Activated CD8-positive, alpha-beta memory T cell treated with anti-CD3 and anti-CD28 coated beads, Interleukin-2, amount 50 U/mL, for 1 hour (primary cell): ENCODE data around the gene OR10A2.
"Not testable (repeated sequence)": the region's sequence is repeated elsewhere in the genome, so short reads cannot be mapped to it uniquely, and the experiment has no call there.

Experiments
- DNase-seq: peaks from one replicate; pipeline ENCODE4 v3.0.0-alpha.2; 2020; ENCODE audit errors: extremely low read depth

The OR10A2 gene, protein sequence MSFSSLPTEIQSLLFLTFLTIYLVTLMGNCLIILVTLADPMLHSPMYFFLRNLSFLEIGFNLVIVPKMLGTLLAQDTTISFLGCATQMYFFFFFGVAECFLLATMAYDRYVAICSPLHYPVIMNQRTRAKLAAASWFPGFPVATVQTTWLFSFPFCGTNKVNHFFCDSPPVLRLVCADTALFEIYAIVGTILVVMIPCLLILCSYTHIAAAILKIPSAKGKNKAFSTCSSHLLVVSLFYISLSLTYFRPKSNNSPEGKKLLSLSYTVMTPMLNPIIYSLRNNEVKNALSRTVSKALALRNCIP

DNA sequence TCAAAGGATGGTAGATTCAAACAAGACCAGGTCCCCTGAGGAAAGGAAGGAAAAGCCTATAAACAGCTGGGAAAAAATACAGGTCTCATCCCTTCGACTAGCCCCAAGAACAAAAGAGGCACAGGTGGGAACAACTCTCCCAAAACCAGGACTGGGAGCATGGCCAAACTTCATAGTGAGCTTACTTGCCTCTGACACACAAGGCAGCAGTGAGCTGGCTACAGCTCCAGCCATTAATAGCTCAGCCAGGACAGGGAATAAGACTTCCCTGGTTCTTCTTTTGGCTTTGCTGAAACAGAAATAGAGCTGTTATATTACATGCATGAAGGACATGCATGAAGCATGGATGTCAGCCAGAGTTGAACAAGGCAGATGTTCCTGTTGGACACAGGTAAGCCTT is at the start of gene OR10A2:
Gene OR10A2, plus strand, starts transcription at position 97 of the 400 bp plus-strand sequence. CDS start 6,698 bp downstream, outside the sequence.
- no peak for DNase-seq

DNA sequence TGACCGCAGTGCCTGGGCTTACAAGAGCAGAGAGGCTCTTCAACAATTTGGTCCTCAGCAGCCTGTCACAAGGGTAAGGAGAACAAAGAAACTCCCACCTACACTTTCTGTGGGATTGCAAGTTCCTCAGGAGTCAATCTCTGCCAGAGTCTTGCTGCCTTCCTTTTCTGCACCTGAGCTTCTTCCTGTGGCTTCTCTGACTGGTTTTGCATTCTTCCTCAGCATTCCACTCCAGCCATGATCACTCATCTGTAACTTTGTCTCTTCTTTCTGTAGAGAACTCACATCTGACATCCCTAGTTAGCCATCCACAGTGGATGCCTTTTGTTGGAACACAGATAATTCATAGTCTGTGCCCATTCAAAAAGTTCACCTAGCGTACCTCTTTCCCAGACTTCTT is 49.2 kb upstream of the OR10A2 start:
- DNase-seq = no peak

GRCh38 chr11:6817694-6818093 is 45.2 kb upstream of the OR10A2 start:
- DNase-seq = no peak

DNA sequence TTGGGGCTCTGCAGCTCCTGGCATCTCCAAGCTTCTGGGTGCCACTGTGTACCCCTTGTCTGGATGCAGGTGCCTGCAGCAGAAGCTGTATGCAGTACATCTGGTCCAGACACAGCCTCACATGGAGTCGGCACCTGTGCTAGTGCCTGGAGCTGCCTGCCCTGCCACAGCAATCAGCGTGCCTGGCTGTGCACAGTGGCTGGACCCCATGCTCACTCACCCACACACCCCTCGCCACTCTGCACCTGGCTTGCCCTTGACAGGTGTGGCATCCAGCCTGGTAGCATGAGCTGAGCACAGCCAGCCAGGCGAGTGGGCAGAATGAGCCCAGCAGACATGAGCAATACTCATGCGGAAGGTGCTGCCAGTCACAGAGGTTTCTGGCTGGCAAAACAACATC is 43.9 kb upstream of the OR10A2 start:
- no peak for DNase-seq

GRCh38 chr11:6824136-6824823 is 38.6 kb upstream of the OR10A2 start:
- no peak for DNase-seq

DNA sequence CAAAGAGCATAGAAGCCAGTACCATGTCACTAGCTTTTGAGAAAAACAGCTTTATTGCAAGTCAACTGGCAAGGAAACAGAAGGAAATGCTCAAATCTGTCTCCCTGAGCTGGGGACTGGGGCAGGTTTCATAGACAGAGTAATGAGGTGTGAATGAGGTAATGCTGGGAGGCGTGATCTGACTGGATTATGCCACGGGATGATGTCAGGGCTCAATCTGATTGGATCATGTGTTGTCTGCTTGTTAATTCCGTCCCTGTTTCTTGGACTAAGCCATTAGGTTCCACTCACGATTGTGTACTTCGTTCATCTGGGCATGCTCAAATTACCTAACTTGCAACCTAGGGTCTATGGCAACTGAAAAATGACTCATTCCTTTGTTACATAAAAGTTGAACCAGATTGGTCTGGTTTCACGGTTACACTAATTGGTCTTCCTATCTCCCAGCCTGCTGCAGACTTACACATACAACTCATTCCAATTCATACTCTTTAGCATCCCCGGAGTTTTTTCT is 37.6 kb upstream of the OR10A2 start:
- DNase-seq = no peak

GRCh38 chr11:6828103-6828502 is 34.8 kb upstream of the OR10A2 start:
- DNase-seq = no peak

- no peak for DNase-seq
Observed at GRCh38 chr11:6833356-6833755, 29.5 kb upstream of the OR10A2 start.

DNA sequence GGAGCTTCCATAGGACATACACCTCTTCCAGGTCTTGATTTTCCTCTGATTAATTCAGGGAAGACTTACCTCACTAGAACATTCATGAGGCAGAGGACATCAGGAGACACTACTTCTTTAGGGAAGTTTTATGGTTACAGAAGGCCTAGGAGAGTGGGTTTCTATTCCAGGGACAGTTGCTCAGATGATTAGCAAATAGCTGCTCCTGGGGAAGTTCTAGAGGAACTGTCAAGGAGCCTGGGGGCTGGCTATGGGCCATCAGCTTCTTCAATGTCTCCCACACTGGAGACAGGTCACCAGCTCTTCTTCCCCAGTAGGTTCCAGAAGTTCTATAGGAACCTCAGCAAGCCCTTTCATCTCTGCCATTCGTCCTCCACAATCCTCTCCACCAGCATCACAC is 28.8 kb upstream of the OR10A2 start:
- no peak for DNase-seq

DNA sequence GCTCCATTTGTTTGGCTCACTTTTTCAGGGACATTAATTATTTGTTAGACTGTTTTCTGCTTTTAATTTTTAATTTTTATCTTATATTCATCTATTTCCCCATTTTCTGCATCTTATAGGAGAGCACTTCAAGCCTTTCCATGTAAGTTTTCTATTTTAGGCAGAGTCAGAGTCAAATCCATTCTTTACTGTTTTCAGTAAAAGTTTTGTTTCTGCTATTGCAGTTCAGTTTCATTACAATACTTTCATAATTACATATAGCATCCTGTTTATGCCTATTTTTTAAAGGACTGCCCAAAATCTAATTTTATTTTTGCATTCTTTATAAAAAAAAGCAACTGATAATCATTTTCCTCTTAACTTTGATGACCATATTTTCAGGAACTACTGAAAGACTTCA is 21.2 kb upstream of the OR10A2 start:
- DNase-seq = no peak

- DNase-seq = no peak
Observed at GRCh38 chr11:6843670-6844069, 19.2 kb upstream of the OR10A2 start.

GRCh38 chr11:6844356-6844755 is 18.5 kb upstream of the OR10A2 start:
- no peak for DNase-seq

- no peak for DNase-seq
Observed at GRCh38 chr11:6845383-6845782, 17.5 kb upstream of the OR10A2 start, which contains the start of gene OR10A5. TSS of gene OR10A5 (plus strand) at chr11:6845683. CDS start at chr11:6845683, 0 bp downstream.

- DNase-seq = no peak
Observed at GRCh38 chr11:6850526-6850925, 12.3 kb upstream of the OR10A2 start.

DNA sequence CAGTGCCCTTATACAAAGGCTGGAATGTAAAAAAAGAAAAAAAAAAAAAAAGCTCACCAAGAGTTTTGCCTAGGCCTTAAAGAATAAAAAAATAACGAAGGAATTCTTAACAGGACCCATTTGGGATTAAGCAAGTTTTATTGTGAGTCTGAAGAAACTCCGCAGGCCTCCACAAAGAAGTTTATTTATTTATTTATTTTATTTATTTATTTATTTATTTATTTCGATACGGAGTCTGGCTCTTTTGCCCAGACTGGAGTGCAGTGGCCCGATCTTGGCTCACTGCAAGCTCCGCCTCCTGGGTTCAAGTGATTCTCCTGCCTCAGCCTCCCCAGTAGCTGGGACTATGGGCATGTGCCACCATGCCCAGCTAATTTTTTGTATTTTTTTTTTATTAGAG is 8.1 kb upstream of the OR10A2 start:
- DNase-seq = not testable (repeated sequence)

GRCh38 chr11:6855971-6856541 is 6.8 kb upstream of the OR10A2 start:
- DNase-seq = no peak

- no peak for DNase-seq
Observed at GRCh38 chr11:6856871-6857270, 6.0 kb upstream of the OR10A2 start.

- DNase-seq = no peak
Observed at GRCh38 chr11:6864438-6864837, 1.6 kb downstream of the OR10A2 start.

DNA sequence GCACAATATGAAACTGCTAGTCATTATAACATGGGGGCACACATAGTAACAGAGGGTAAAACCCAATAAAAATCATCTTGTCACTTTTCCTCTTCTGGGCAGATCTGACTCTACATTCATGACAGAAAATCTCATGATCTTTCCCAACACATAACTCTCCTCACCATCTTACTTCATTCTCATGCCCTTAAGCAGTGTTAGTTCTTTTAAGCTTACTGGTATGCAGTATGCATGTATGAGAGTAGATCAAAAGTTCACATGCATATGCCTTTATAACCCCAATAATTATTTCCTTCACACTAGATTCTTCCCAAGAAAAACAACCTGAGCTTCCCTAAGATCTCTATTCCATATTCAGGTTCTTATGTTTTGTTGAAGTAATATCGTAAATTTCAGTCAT is 8.4 kb downstream of the OR10A2 start:
- no peak for DNase-seq

DNA sequence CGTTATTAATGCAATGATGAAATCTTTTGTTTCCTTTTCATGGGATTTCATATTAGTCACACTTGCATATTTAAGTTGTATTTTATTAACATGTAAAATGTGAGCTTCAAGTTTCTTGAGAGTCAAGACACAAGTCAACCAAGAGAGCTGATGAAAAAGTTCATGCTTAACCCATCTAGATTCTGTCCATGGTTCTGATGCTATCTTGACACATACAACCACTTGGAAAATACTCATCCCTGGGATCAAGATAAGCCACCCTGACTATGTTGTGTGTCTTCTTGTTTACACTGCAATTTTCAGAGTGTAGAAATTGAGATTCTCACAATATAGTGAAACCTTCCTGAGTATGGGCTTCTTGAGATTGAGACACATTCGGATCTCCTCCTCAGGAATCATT is 12.9 kb downstream of the OR10A2 start:
- DNase-seq = no peak

DNA sequence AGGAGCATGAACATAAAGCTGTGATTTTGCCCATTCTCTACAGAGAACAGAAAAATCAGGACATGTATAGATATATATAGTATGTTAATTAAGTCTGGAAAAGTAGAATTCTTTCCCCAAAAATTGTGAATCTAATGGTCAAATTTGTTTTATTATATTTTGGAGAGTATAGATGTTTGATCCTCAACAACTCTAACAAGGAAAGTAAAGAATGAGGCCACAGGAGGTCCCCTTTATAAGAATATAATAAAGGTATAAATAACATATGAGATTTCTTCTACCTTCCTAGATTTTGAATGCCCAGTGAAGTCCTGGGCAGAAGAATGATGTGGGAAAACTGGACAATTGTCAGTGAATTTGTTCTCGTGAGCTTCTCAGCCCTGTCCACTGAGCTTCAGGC is 13.5 kb downstream of the OR10A2 start, which contains the start of gene OR10A4:
Gene OR10A4, plus strand, starts transcription at position 301 of the 400 bp plus-strand sequence. Its CDS starts 23 bp downstream, at position 324.
- no peak for DNase-seq

- no peak for DNase-seq
Observed at GRCh38 chr11:6876914-6877313, 14.1 kb downstream of the OR10A2 start.

- no peak for DNase-seq
Observed at GRCh38 chr11:6882751-6883150, 19.9 kb downstream of the OR10A2 start.
